PFSK-1 (cell line): ENCODE results near the gene MRPL27.

Source experiments
- FOXP2 ChIP-seq: optimal IDR thresholded peaks from 2 replicates; pipeline ENCODE3; 2011; ENCODE audit warnings: borderline replicate concordance, control low read depth, inconsistent platforms; ENCODE audit not compliant: insufficient read depth; ENCODE audit errors: extremely low read length, extremely low read depth
- POLR2AphosphoS5 ChIP-seq: IDR thresholded peaks from 2 replicates; pipeline ENCODE4 v1.6.1; 2012; ENCODE audit warnings: low read depth, mild to moderate bottlenecking, control low read depth, low read length, moderate library complexity
- SIN3A ChIP-seq: IDR thresholded peaks from 2 replicates; pipeline ENCODE4 v1.6.1; 2012; ENCODE audit warnings: mild to moderate bottlenecking, low read length, moderate library complexity, borderline replicate concordance; ENCODE audit not compliant: insufficient read depth
- TAF1 ChIP-seq: IDR thresholded peaks from 2 replicates; pipeline ENCODE4 v1.6.1; 2012; ENCODE audit warnings: low read length, control low read depth, borderline replicate concordance; ENCODE audit not compliant: insufficient read depth
- TF ChIP-seq, protein P1 (sequence below), 2 experiments: IDR thresholded peaks; 2 replicates each; pipeline versions ENCODE4 v1.6.1 to v1.8.0; 2011 to 2012; ENCODE audit warnings: low read depth in 2 of 2, low read length in 2 of 2, control low read depth in 1 of 2, inconsistent platforms in 1 of 2, mild to moderate bottlenecking in 1 of 2, moderate library complexity in 1 of 2; ENCODE audit not compliant: insufficient read depth in 1 of 2

MRPL27 gene

GRCh38 chr17:50365649-50366393, 7.2 kb downstream of the MRPL27 start:
- TF ChIP-seq FOXP2 (no peak), SIN3A (no peak), POLR2AphosphoS5 (no peak), TAF1 (no peak)
- TF ChIP-seq, protein P1, sequence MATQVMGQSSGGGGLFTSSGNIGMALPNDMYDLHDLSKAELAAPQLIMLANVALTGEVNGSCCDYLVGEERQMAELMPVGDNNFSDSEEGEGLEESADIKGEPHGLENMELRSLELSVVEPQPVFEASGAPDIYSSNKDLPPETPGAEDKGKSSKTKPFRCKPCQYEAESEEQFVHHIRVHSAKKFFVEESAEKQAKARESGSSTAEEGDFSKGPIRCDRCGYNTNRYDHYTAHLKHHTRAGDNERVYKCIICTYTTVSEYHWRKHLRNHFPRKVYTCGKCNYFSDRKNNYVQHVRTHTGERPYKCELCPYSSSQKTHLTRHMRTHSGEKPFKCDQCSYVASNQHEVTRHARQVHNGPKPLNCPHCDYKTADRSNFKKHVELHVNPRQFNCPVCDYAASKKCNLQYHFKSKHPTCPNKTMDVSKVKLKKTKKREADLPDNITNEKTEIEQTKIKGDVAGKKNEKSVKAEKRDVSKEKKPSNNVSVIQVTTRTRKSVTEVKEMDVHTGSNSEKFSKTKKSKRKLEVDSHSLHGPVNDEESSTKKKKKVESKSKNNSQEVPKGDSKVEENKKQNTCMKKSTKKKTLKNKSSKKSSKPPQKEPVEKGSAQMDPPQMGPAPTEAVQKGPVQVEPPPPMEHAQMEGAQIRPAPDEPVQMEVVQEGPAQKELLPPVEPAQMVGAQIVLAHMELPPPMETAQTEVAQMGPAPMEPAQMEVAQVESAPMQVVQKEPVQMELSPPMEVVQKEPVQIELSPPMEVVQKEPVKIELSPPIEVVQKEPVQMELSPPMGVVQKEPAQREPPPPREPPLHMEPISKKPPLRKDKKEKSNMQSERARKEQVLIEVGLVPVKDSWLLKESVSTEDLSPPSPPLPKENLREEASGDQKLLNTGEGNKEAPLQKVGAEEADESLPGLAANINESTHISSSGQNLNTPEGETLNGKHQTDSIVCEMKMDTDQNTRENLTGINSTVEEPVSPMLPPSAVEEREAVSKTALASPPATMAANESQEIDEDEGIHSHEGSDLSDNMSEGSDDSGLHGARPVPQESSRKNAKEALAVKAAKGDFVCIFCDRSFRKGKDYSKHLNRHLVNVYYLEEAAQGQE (IDR thresholded peaks at IDR 0.05; ENCODE audit: insufficient read depth in 1 of 2, low read depth in 2 of 2, low read length in 2 of 2): no peak

DNA sequence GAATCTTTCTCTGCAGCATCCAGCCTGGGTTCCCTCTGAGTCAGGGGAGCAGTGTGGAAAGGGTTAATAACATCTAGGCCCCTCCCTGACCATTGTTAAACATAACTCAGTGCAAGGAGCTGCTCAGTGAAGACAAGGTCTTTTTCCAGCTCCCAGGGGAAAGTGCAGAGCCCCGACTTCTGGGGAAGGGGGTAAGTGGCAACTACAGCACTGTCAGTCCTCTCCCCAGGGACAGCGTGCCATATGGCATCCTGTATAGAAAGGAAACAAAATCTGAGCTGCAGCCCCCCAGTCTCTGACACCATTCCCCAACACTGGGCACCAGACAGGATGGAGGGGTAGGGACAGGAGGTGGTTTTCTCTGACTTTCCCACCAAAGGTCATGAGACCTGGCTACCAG, 7.8 kb downstream of the MRPL27 start:
- TF ChIP-seq, protein P1 (IDR thresholded peaks at IDR 0.05; ENCODE audit: insufficient read depth in 1 of 2, low read depth in 2 of 2, low read length in 2 of 2): no peak
- TF ChIP-seq FOXP2 (no peak), SIN3A (no peak), POLR2AphosphoS5 (no peak), TAF1 (no peak)

- TF ChIP-seq SIN3A: no peak
These were observed 8.3 kb downstream of the MRPL27 start for GRCh38 chr17:50364715-50365114.

DNA sequence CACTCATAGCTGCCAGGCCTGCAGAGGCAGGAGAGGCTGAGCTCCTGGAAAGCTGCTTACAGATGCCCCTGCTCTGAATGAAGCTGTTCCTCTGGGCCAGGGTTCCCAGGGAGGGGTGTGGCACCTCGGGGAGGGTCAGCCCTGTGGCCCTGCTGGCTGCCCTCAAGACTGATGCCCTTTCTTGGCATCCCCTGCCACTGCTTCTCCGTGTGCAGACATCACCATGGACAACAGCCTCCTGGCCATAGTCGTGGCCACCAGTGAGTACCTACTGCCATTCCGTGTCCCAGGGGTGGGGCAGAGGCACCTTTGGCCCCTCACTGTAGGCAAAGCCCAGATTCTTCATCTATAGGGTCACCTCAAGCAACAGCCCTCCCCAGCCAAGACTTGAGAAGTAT, 8.9 kb downstream of the MRPL27 start:
- TF ChIP-seq TAF1: no peak
- TF ChIP-seq SIN3A: no peak
- no peak for TF ChIP-seq FOXP2
- TF ChIP-seq POLR2AphosphoS5: 0 out of 2 replicates have a peak, but pooled peaks have one; percentile 21
- TF ChIP-seq, protein P1 (IDR thresholded peaks at IDR 0.05; ENCODE audit: insufficient read depth in 1 of 2, low read depth in 2 of 2, low read length in 2 of 2): no peak

DNA sequence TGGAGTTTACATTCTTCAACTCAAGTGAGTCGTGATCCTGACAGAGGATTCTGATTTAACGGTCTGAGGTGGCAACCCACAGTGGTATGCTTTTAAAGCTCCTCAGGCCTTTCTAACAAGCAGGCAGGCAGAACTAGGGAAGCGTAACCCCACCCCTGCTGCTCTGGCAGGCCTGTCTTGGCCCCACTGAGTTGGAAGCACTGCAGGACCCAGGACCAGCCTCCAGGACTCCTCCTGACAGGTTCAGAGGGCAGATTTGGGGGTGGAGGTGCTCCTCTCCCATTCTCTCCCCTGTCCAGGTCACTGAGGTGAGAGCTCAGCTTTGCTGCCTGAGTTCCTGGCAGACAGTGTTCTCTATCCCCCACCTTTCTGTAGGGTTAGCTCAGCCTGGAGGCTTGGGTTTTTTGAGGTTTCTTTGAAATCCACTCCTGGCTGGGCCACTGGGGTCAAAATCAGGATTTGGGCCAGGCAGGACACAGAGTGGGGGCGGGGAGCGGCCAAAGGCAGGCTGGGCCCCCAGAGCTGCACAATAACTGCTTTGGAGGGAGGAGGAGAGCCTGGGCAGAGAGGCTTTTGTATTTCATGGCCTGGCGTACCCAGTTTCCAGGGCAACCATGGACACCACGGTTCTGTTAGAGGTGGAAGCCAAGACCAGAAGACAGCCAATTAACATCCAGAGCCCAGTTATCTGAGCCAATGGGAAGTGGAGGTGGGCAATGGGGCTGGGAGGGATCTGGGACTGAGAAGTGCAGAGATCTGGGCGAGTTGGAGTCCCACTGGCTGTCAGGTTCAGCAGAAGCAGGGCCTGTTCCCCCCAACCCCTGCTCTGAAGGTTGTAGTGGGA, 9.5 kb downstream of the MRPL27 start:
- TF ChIP-seq TAF1 (no peak), FOXP2 (no peak), SIN3A (no peak), POLR2AphosphoS5 (no peak)
- TF ChIP-seq, protein P1 (IDR thresholded peaks at IDR 0.05; ENCODE audit: insufficient read depth in 1 of 2, low read depth in 2 of 2, low read length in 2 of 2): no peak
